BJ (cell line): ENCODE results near the gene SP110. TPM values are rescaled to one million over a fixed set of nuclear protein-coding genes. Genes with fewer than 3 reads are reported as not detected.
A peak's percentile ranks its signal among the peaks of the same experiment; 100 is the strongest.

Experiments
- CTCF ChIA-PET: fragments of 350-600 bp; formaldehyde crosslinking; extraction: SDS; loops from one replicate; lab custom pipeline; 2021; ENCODE audit warnings: antibody characterized with exemption, inconsistent platforms; lab: Yijun Ruan, JAX
- POLR2A ChIA-PET: fragments of 300-600 bp; sonication (Branson Sonifier 250); formaldehyde crosslinking; extraction: SDS; loops from one replicate; lab custom pipeline; 2021; ENCODE audit warnings: antibody characterized with exemption; lab: Charles Lee
- DNase-seq: peaks from one replicate; pipeline ENCODE4 v3.0.0-alpha.2; 2011; ENCODE audit warnings: low read depth
- H3K27me3 ChIP-seq: 2 replicates; pipeline ENCODE4 v1.6.0; 2011; ENCODE audit warnings: low read length; ENCODE audit not compliant: control insufficient read depth, insufficient read depth
- H3K36me3 ChIP-seq: 2 replicates; pipeline ENCODE4 v1.5.1; 2011; ENCODE audit warnings: low read length; ENCODE audit not compliant: control insufficient read depth, insufficient read depth
- H3K4me3 ChIP-seq: 2 replicates; pipeline ENCODE4 v1.5.1; 2011; ENCODE audit warnings: low read depth, mild to moderate bottlenecking, control low read depth, low read length
- polyA plus RNA-seq: library from polyadenylated mRNA; depleted of rRNA; stranded (reverse); fragments of >200 nt; gene quantifications from 2 replicates; pipeline ENCODE4 v1.2.3, GENCODE V29; 2011
- TF ChIP-seq, protein P1 (sequence below): IDR thresholded peaks from 2 replicates; pipeline ENCODE4 v1.5.1; 2011; ENCODE audit warnings: low read depth, mild to moderate bottlenecking, control low read depth, inconsistent platforms, low read length, moderate library complexity; ENCODE audit not compliant: insufficient read depth

Gene SP110
- polyA plus RNA-seq, 1 experiment, result 6.6 TPM

GRCh38 chr2:230203110-230203676, 16.6 kb downstream of the SP110 start:
- H3K4me3 ChIP-seq, result no peak overlapping the region
- ChIA-PET CTCF (no interaction called here), POLR2A (no interaction called here)
- DNase-seq, result no peak
- TF ChIP-seq, protein P1, sequence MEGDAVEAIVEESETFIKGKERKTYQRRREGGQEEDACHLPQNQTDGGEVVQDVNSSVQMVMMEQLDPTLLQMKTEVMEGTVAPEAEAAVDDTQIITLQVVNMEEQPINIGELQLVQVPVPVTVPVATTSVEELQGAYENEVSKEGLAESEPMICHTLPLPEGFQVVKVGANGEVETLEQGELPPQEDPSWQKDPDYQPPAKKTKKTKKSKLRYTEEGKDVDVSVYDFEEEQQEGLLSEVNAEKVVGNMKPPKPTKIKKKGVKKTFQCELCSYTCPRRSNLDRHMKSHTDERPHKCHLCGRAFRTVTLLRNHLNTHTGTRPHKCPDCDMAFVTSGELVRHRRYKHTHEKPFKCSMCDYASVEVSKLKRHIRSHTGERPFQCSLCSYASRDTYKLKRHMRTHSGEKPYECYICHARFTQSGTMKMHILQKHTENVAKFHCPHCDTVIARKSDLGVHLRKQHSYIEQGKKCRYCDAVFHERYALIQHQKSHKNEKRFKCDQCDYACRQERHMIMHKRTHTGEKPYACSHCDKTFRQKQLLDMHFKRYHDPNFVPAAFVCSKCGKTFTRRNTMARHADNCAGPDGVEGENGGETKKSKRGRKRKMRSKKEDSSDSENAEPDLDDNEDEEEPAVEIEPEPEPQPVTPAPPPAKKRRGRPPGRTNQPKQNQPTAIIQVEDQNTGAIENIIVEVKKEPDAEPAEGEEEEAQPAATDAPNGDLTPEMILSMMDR, result no peak
- H3K36me3 ChIP-seq, result peaks cover 5% of the 10 kb centered on the region; the same call in 1 of the 2 replicates
- no peaks in the 10 kb centered on the region for H3K27me3 ChIP-seq

- TF ChIP-seq, protein P1, result no peak
- CTCF ChIA-PET, result no interaction called here
- Histone ChIP-seq H3K4me3 (no peak overlapping the region), H3K36me3 (peaks cover 6% of the 10 kb centered on the region; the same call in 1 of the 2 replicates), H3K27me3 (no peaks in the 10 kb centered on the region)
- no peak for DNase-seq
- POLR2A ChIA-PET, result no interaction called here
These were observed 17.2 kb downstream of the SP110 start for GRCh38 chr2:230202430-230203109.

DNA sequence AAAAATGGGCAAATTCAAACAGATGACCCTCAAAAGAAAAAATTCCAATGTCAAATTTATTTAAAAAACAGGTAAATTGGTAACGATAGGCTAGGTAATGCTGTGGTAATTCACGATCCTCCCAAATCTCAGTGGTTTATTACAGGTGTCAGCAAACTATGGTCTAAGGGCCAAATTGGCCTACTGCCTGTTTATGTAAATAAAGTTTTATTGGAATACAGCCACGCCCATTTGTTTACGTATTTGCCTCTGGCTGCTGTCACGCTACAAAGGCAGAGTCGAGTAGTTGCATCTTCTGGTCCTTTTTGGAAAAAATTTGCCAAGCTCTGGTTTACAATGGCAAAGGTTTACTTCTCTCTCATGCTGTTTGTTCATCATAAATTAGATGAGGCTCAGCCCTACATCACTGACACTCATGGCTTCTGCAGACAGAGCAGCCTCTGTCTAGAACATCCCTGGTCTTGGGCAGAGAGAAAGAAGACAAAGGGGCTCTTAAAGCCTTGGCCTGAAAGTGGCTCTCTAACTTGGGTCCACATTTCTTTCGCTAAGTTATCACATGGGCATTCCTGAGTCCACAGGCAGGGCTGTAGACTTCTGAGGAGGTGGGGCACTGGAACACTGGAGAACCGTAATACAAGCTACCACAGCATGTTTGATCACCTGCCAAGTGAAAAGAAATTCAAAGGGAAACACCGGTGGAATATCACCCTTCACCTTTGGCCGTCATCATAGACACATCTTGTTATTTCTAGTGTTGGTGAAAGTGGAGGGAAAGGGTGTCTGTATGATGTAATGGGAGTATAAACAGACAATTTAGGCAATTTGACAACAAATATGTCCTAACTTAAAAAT, 34.8 kb downstream of the SP110 start:
- ChIA-PET CTCF (interaction anchor here (1.3 kb wide), 1 partner anchor 14 kb away, joined by 3 read pairs; no protein-coding TSS in a partner anchor), POLR2A (no interaction called here)
- no peaks in the 10 kb centered on the region for H3K36me3 ChIP-seq
- TF ChIP-seq, protein P1, result no peak
- no peak overlapping the region for H3K4me3 ChIP-seq
- DNase-seq, result peak; percentile 3
- no peaks in the 10 kb centered on the region for H3K27me3 ChIP-seq

- DNase-seq, result no peak
- ChIA-PET CTCF (no interaction called here), POLR2A (no interaction called here)
- TF ChIP-seq, protein P1, result no peak
- H3K36me3 ChIP-seq, result 0 out of 2 replicates have a peak, but pooled peaks cover 1% of the 10 kb centered on the region
- no peak overlapping the region for H3K4me3 ChIP-seq
- H3K27me3 ChIP-seq, result no peaks in the 10 kb centered on the region
These were observed 38.6 kb downstream of the SP110 start for GRCh38 chr2:230181195-230181594.

GRCh38 chr2:230179907-230180306, 39.9 kb downstream of the SP110 start:
- TF ChIP-seq, protein P1, result no peak
- H3K27me3 ChIP-seq, result no peaks in the 10 kb centered on the region
- no peak for DNase-seq
- ChIA-PET POLR2A (no interaction called here), CTCF (interaction anchor here (0.8 kb wide), 1 partner anchor 18 kb away, joined by 3 read pairs; no protein-coding TSS in a partner anchor)
- 0 out of 2 replicates have a peak, but pooled peaks cover 1% of the 10 kb centered on the region for H3K36me3 ChIP-seq
- no peak overlapping the region for H3K4me3 ChIP-seq
